Hepatocyte (in vitro differentiated cells): ENCODE measurements around the gene ASTN2.

Source experiments
- EZH2 ChIP-seq: fragments of 200-600 bp; sonication (generic); IDR thresholded peaks from 2 replicates; pipeline ENCODE4 v1.6.1; 2016; ENCODE audit warnings: antibody characterized with exemption, mild to moderate bottlenecking, borderline replicate concordance
- EZH2phosphoT487 ChIP-seq: fragments of 200-600 bp; sonication (generic); IDR thresholded peaks from one replicate; pipeline ENCODE4 v1.6.1; 2018; ENCODE audit warnings: antibody characterized with exemption, mild to moderate bottlenecking, low read depth, moderate library complexity; ENCODE audit not compliant: unreplicated experiment, severe bottlenecking
- TF ChIP-seq, protein P1 (sequence below): fragments of 200-600 bp; sonication (generic); IDR thresholded peaks from 2 replicates; pipeline ENCODE4 v1.5.1; 2016; ENCODE audit warnings: antibody characterized with exemption, mild to moderate bottlenecking; ENCODE audit not compliant: poor library complexity

DNA sequence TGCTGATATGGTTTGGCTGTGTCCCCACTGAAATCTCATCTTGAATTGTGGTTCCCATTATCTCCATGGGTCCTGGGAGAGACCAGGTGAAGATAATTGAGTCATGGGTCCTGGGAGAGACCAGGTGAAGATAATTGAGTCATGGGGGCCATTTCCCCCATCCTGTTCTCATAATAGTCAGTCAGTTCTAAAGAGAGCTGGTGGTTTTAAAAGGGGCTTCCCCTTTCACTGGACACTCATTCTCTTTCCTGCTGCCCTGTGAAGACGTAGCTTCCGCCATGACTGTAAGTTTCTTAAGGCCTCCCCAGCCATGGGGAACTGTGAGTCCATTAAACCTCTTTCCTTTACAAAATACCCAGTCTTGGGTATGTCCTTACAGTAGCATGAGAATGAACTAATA lies 628.1 kb downstream of the ASTN2 start:
- TF ChIP-seq EZH2phosphoT487, result no peak
- TF ChIP-seq, protein P1, sequence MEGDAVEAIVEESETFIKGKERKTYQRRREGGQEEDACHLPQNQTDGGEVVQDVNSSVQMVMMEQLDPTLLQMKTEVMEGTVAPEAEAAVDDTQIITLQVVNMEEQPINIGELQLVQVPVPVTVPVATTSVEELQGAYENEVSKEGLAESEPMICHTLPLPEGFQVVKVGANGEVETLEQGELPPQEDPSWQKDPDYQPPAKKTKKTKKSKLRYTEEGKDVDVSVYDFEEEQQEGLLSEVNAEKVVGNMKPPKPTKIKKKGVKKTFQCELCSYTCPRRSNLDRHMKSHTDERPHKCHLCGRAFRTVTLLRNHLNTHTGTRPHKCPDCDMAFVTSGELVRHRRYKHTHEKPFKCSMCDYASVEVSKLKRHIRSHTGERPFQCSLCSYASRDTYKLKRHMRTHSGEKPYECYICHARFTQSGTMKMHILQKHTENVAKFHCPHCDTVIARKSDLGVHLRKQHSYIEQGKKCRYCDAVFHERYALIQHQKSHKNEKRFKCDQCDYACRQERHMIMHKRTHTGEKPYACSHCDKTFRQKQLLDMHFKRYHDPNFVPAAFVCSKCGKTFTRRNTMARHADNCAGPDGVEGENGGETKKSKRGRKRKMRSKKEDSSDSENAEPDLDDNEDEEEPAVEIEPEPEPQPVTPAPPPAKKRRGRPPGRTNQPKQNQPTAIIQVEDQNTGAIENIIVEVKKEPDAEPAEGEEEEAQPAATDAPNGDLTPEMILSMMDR, result no peak
- no peak for TF ChIP-seq EZH2
